Neural progenitor cell (in vitro differentiated cells): ENCODE results near the gene PER2.

Experiments
- CTCF ChIP-seq: fragments of 200-600 bp; sonication (generic); IDR thresholded peaks from 2 replicates; pipeline ENCODE4 v1.5.1; 2017; ENCODE audit warnings: antibody characterized with exemption, mild to moderate bottlenecking
- EZH2 ChIP-seq: fragments of 200-600 bp; sonication (generic); IDR thresholded peaks from 2 replicates; pipeline ENCODE4 v1.6.1; 2017; ENCODE audit warnings: antibody characterized with exemption, mild to moderate bottlenecking, moderate library complexity

DNA sequence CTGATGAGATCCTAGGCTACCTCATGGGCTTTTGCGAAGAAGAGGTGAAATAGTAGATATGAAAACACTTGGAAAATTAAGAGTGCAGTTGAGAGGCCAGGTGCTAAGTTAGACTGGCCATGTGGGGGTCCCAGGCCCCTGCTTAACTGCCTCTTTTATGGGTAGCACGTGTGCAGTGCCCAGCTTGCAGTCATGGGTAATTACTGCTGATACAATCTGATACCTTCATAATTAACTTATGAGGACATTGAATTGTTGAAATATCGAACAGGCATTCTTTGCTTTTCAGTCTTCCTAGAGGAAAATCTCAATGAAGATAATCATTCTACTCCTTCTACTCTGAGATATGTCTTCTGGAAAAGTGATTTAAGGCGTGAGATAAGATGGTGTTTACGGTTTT lies 43.5 kb upstream of the PER2 start:
- no peak for TF ChIP-seq CTCF
- TF ChIP-seq EZH2: no peak
